D721Med (cell line): ENCODE results near the gene NMS.

ENCODE experiments used
- DNase-seq: peaks from one replicate; pipeline ENCODE4 v3.0.0; 2011; ENCODE audit warnings: low spot score; ENCODE audit not compliant: insufficient read length
- FAIRE-seq: peaks from 2 replicates; lab custom pipeline; 2011; peaks lifted over from hg19 to GRCh38; lab: Jason Lieb, UNC
- TF ChIP-seq, protein P1 (sequence below): IDR thresholded peaks from 2 replicates; pipeline ENCODE4 v1.5.1; 2012; ENCODE audit warnings: mild to moderate bottlenecking, control low read depth; ENCODE audit not compliant: insufficient read depth; ENCODE audit errors: missing control alignments

The NMS gene

DNA sequence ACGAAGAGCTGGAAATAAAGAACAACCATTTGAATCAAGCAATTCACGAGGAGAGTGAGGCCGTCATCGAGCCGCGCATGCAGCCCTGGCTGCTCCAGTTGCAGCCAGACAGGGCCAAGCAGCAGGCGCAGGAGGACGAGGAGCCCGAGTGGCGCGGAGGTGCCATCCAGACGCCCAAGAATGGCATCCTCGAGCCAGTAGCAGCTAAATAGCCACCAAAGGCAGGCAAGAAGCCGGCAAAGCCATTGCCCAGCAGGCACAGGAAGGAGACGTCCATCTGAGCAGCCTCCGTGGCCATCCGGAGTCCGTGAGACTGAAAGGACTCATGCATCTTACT lies 43.9 kb upstream of the NMS start:
- TF ChIP-seq, protein P1, sequence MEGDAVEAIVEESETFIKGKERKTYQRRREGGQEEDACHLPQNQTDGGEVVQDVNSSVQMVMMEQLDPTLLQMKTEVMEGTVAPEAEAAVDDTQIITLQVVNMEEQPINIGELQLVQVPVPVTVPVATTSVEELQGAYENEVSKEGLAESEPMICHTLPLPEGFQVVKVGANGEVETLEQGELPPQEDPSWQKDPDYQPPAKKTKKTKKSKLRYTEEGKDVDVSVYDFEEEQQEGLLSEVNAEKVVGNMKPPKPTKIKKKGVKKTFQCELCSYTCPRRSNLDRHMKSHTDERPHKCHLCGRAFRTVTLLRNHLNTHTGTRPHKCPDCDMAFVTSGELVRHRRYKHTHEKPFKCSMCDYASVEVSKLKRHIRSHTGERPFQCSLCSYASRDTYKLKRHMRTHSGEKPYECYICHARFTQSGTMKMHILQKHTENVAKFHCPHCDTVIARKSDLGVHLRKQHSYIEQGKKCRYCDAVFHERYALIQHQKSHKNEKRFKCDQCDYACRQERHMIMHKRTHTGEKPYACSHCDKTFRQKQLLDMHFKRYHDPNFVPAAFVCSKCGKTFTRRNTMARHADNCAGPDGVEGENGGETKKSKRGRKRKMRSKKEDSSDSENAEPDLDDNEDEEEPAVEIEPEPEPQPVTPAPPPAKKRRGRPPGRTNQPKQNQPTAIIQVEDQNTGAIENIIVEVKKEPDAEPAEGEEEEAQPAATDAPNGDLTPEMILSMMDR = no peak
- DNase-seq = no peak
- no peak for FAIRE-seq

GRCh38 chr2:100427111-100427510 lies 43.2 kb upstream of the NMS start:
- DNase-seq = no peak
- no peak for FAIRE-seq
- TF ChIP-seq, protein P1 = no peak

- no peak for FAIRE-seq
- TF ChIP-seq, protein P1 = peak; percentile 46
- no peak for DNase-seq
Observed at GRCh38 chr2:100427627-100428258, 42.5 kb upstream of the NMS start.

DNA sequence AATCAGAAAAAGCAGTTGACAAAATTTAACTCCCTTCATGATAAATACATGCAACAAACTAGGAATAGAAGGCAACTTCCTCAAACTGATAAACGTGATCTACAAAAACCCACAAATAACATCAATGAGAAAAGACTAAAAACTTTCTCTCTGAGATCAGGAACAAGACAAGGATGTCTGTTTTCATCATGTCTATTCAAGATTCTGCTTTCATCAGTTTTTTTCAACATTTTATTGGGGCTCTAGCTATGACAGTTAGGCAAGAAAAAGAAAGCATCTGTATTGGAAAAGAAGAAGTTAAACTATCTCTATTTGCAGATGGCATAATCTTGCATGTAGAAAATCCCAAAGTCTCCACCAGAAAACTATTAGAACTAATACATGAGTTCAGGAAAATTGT lies 40.6 kb upstream of the NMS start:
- DNase-seq (no peak), FAIRE-seq (no peak)
- TF ChIP-seq, protein P1 = no peak

DNA sequence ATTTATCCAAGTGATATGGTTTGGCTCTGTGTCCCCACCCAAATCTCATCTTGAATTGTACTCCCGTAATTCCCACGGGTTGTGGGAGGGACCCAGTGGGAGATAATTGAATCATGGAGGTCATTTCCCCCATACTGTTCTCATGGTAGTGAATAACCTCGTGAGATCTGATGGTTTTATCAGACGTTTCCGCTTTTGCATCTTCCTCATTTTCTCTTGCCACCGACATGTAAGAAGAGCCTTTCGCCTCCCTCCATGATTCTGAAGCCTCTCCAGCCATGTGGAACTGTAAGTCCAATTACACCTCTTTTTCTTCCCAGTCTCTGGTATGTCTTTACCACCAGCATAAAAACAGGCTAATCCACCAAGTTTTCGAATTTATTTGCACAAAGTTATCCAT lies 32.5 kb upstream of the NMS start:
- TF ChIP-seq, protein P1 = no peak
- DNase-seq (no peak), FAIRE-seq (no peak)

GRCh38 chr2:100446696-100447095 lies 23.6 kb upstream of the NMS start:
- DNase-seq (no peak), FAIRE-seq (no peak)
- TF ChIP-seq, protein P1 = no peak

GRCh38 chr2:100451092-100451491 lies 19.2 kb upstream of the NMS start:
- FAIRE-seq = no peak

More at GRCh38 chr2:100451092-100451491, 19.2 kb upstream of the NMS start:
- DNase-seq = no peak
- TF ChIP-seq, protein P1 = no peak
